ENCODE measurements around the gene CAND1. TPM values are rescaled to one million over a fixed set of nuclear protein-coding genes. Genes with fewer than 3 reads are reported as not detected.

CAND1 gene
- total RNA-seq, 1 donor, result 158 TPM

- no peak overlapping the region for H3K4me3 ChIP-seq (ENCODE audit: low read depth, low read length)
- no peak for DNase-seq (ENCODE audit: low read depth)
- no peak for TF ChIP-seq CTCF (IDR thresholded peaks at IDR 0.05; ENCODE audit: insufficient read depth, low read depth, low read length)
Measured at GRCh38 chr12:67348683-67349082, 79.5 kb downstream of the CAND1 start.

GRCh38 chr12:67352682-67353081, 83.5 kb downstream of the CAND1 start:
- H3K4me3 ChIP-seq (ENCODE audit: low read depth, low read length), result no peak overlapping the region
- no peak for DNase-seq (ENCODE audit: low read depth)
- TF ChIP-seq CTCF (IDR thresholded peaks at IDR 0.05; ENCODE audit: insufficient read depth, low read depth, low read length), result no peak

- TF ChIP-seq CTCF (IDR thresholded peaks at IDR 0.05; ENCODE audit: insufficient read depth, low read depth, low read length), result no peak
- H3K4me3 ChIP-seq (ENCODE audit: low read depth, low read length), result no peak overlapping the region
- DNase-seq (ENCODE audit: low read depth), result peak; percentile 47
Measured at GRCh38 chr12:67354322-67354721, 85.2 kb downstream of the CAND1 start.

- H3K4me3 ChIP-seq (ENCODE audit: low read depth, low read length), result no peak overlapping the region
- DNase-seq (ENCODE audit: low read depth), result no peak
- TF ChIP-seq CTCF (IDR thresholded peaks at IDR 0.05; ENCODE audit: insufficient read depth, low read depth, low read length), result no peak
Measured at GRCh38 chr12:67354966-67355365, 85.8 kb downstream of the CAND1 start.

GRCh38 chr12:67355428-67356379, 86.5 kb downstream of the CAND1 start:
- peak; percentile 56 for TF ChIP-seq CTCF (IDR thresholded peaks at IDR 0.05; ENCODE audit: insufficient read depth, low read depth, low read length)
- H3K4me3 ChIP-seq (ENCODE audit: low read depth, low read length), result no peak overlapping the region
- peak; percentile 73 for DNase-seq (ENCODE audit: low read depth)

- TF ChIP-seq CTCF (IDR thresholded peaks at IDR 0.05; ENCODE audit: insufficient read depth, low read depth, low read length), result no peak
- DNase-seq (ENCODE audit: low read depth), result no peak
Measured at GRCh38 chr12:67356380-67356774, 87.2 kb downstream of the CAND1 start.

More at GRCh38 chr12:67356380-67356774, 87.2 kb downstream of the CAND1 start:
- H3K4me3 ChIP-seq (ENCODE audit: low read depth, low read length), result no peak overlapping the region
